Left ventricle myocardium inferior (tissue), 1 donor: ENCODE data around the gene CALN1. TPM values are rescaled to one million over a fixed set of nuclear protein-coding genes. Genes with fewer than 3 reads are reported as not detected.

Experiments
- DNase-seq: peaks from one replicate; pipeline ENCODE4 v3.0.0-alpha.2; 2020
- H3K27ac ChIP-seq: fragments of 200-600 bp; replicated peaks from 2 replicates; pipeline ENCODE4 v1.8.0; 2021
- H3K27me3 ChIP-seq: fragments of 200-600 bp; 2 replicates; pipeline ENCODE4 v1.8.0; 2021; ENCODE audit warnings: low read depth
- H3K36me3 ChIP-seq: fragments of 200-600 bp; 2 replicates; pipeline ENCODE4 v1.8.0; 2021
- H3K4me1 ChIP-seq: fragments of 200-600 bp; 2 replicates; pipeline ENCODE4 v1.8.0; 2021
- H3K4me3 ChIP-seq: fragments of 200-600 bp; 2 replicates; pipeline ENCODE4 v1.8.0; 2021; ENCODE audit warnings: mild to moderate bottlenecking, moderate library complexity
- H3K9me3 ChIP-seq: fragments of 200-600 bp; replicated peaks from 2 replicates; pipeline ENCODE4 v1.8.0; 2021
- CTCF ChIP-seq: fragments of 200-600 bp; IDR thresholded peaks from 2 replicates; pipeline ENCODE4 v1.8.0; 2021; ENCODE audit warnings: antibody characterized with exemption, mild to moderate bottlenecking, borderline replicate concordance
- intact Hi-C: fragments of 100-400 bp; cut with micrococcal nuclease; formaldehyde crosslinking; loops from one replicate; pipeline ENCODE4 v1.11.0; 2022
- total RNA-seq: library from RNA; stranded (reverse); fragmentation: NEBNext Ultra II Directional; extraction: Animal tissue kit (Norgen Biotek cat#: 25700); gene quantifications from one replicate; pipeline ENCODE4 v1.2.1, GENCODE V29; 2021
- donor health status: DM: no; HTN: yes; CAD: no; lungs with severe emphysema.

Gene CALN1
- total RNA-seq, 1 donor from 2014 or later = not detected

- Histone ChIP-seq H3K36me3 (no peaks in the 10 kb centered on the region), H3K4me1 (no peaks in the 10 kb centered on the region), H3K4me3 (no peak overlapping the region), H3K9me3 (peaks cover 27% of the 10 kb centered on the region), H3K27me3 (no peaks in the 10 kb centered on the region), H3K27ac (no peak overlapping the region)
- DNase-seq = no peak
- intact Hi-C loops = no loop called here
- TF ChIP-seq CTCF = no peak
These were observed 501.1 kb downstream of the CALN1 start for GRCh38 chr7:71911051-71911450.

- no peak for DNase-seq
- Histone ChIP-seq H3K9me3 (peaks cover 24% of the 10 kb centered on the region), H3K36me3 (no peaks in the 10 kb centered on the region), H3K4me1 (no peaks in the 10 kb centered on the region), H3K27ac (no peak overlapping the region), H3K27me3 (no peaks in the 10 kb centered on the region), H3K4me3 (no peak overlapping the region)
- intact Hi-C loops = no loop called here
- no peak for TF ChIP-seq CTCF
These were observed 506.3 kb downstream of the CALN1 start for GRCh38 chr7:71905821-71906220.

GRCh38 chr7:71904484-71904883 lies 507.7 kb downstream of the CALN1 start:
- Histone ChIP-seq H3K27me3 (no peaks in the 10 kb centered on the region), H3K9me3 (peaks cover 14% of the 10 kb centered on the region), H3K36me3 (no peaks in the 10 kb centered on the region), H3K27ac (no peak overlapping the region), H3K4me3 (no peak overlapping the region), H3K4me1 (no peaks in the 10 kb centered on the region)
- DNase-seq = no peak
- TF ChIP-seq CTCF = no peak
- intact Hi-C loops = no loop called here

- H3K9me3 ChIP-seq = peaks cover 21% of the 10 kb centered on the region
- DNase-seq = no peak
These were observed 511.6 kb downstream of the CALN1 start for GRCh38 chr7:71900556-71900955.

GRCh38 chr7:71896535-71896934 lies 515.6 kb downstream of the CALN1 start:
- Histone ChIP-seq H3K4me3 (no peak overlapping the region), H3K9me3 (peaks cover 15% of the 10 kb centered on the region), H3K36me3 (no peaks in the 10 kb centered on the region), H3K4me1 (no peaks in the 10 kb centered on the region), H3K27ac (no peak overlapping the region), H3K27me3 (peaks cover 18% of the 10 kb centered on the region)
- intact Hi-C loops = no loop called here
- DNase-seq = no peak
- TF ChIP-seq CTCF = no peak

More at GRCh38 chr7:71900556-71900955, 511.6 kb downstream of the CALN1 start:
- H3K27me3 ChIP-seq = no peaks in the 10 kb centered on the region
- H3K4me1 ChIP-seq = no peaks in the 10 kb centered on the region
- no peaks in the 10 kb centered on the region for H3K36me3 ChIP-seq
- TF ChIP-seq CTCF = no peak
- H3K4me3 ChIP-seq = no peak overlapping the region
- no peak overlapping the region for H3K27ac ChIP-seq
- intact Hi-C loops = no loop called here

- Histone ChIP-seq H3K9me3 (peaks cover 30% of the 10 kb centered on the region), H3K4me1 (no peaks in the 10 kb centered on the region)
These were observed 526.1 kb downstream of the CALN1 start for GRCh38 chr7:71886046-71886445.

More at GRCh38 chr7:71886046-71886445, 526.1 kb downstream of the CALN1 start:
- TF ChIP-seq CTCF = no peak
- intact Hi-C loops = no loop called here
- Histone ChIP-seq H3K27ac (no peak overlapping the region), H3K27me3 (peaks cover 17% of the 10 kb centered on the region), H3K36me3 (no peaks in the 10 kb centered on the region), H3K4me3 (no peak overlapping the region)
- DNase-seq = no peak
